GM19193 (cell line): Measurements from ENCODE around the gene HSD3B7.

Experiments
- POLR2A ChIP-seq: IDR thresholded peaks from 4 replicates; pipeline ENCODE4 v1.6.1; 2011; ENCODE audit not compliant: insufficient read depth, insufficient read length; ENCODE audit errors: extremely low read depth

The HSD3B7 gene

GRCh38 chr16:31001507-31002249 lies 16.7 kb downstream of the HSD3B7 start:
- TF ChIP-seq POLR2A = no peak

- TF ChIP-seq POLR2A = no peak
These were observed 17.3 kb downstream of the HSD3B7 start for GRCh38 chr16:31002250-31002700.

GRCh38 chr16:31002862-31003341 lies 17.9 kb downstream of the HSD3B7 start:
- no peak for TF ChIP-seq POLR2A

- no peak for TF ChIP-seq POLR2A
These were observed 18.7 kb downstream of the HSD3B7 start for GRCh38 chr16:31003744-31004143.

- TF ChIP-seq POLR2A = no peak
These were observed 19.7 kb downstream of the HSD3B7 start for GRCh38 chr16:31004658-31005057.

GRCh38 chr16:31005350-31006085 lies 20.5 kb downstream of the HSD3B7 start:
- TF ChIP-seq POLR2A = no peak

GRCh38 chr16:31006086-31006385 lies 21.0 kb downstream of the HSD3B7 start:
- no peak for TF ChIP-seq POLR2A

GRCh38 chr16:31006589-31006988 lies 21.6 kb downstream of the HSD3B7 start:
- no peak for TF ChIP-seq POLR2A

- no peak for TF ChIP-seq POLR2A
These were observed 22.7 kb downstream of the HSD3B7 start for GRCh38 chr16:31007684-31008083.

GRCh38 chr16:31008149-31008548 lies 23.1 kb downstream of the HSD3B7 start:
- no peak for TF ChIP-seq POLR2A

GRCh38 chr16:31008551-31008950 lies 23.5 kb downstream of the HSD3B7 start:
- no peak for TF ChIP-seq POLR2A

GRCh38 chr16:31009120-31009519 lies 24.1 kb downstream of the HSD3B7 start:
- TF ChIP-seq POLR2A = no peak

- no peak for TF ChIP-seq POLR2A
These were observed 25.0 kb downstream of the HSD3B7 start for GRCh38 chr16:31009894-31010584.

- no peak for TF ChIP-seq POLR2A
These were observed 25.7 kb downstream of the HSD3B7 start, which contains the start of gene STX1B for GRCh38 chr16:31010585-31011325. STX1B (minus strand) TSS chr16:31010638; CDS start chr16:31010396, 242 bp downstream.

- TF ChIP-seq POLR2A = no peak
These were observed 31.0 kb downstream of the HSD3B7 start for GRCh38 chr16:31016018-31016417.
